ENCODE measurements around the gene LIN52. TPM values are rescaled to one million over a fixed set of nuclear protein-coding genes. Genes with fewer than 3 reads are reported as not detected.

LIN52 gene
- total RNA-seq, 2 donors from 2014 or later: 7.8 to 8.1 TPM

DNA sequence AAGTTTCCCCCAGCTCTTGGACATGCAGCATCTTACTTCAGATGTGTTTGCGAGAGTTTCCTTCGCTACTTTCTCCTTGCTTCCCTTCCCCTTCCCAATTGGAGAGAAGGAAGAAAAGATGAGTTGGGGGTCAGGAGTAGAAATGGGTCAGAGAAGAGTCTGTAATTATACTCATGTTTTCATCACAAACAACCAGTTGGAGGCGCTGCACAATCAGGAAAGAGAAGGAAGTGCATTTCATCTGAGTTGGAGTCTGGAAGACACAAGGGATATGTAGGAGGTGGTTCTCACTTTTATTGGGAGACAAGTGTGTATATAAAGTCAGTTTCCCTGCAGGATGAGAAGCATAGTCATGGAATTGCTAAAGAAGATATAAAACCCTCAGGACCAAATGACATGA is 123.2 kb downstream of the LIN52 start:
- no peaks in the 10 kb centered on the region for H3K27me3 ChIP-seq (replicated peaks; ENCODE audit: insufficient read depth)
- no peak for DNase-seq (ENCODE audit: low spot score)
- H3K9me3 ChIP-seq: no peaks in the 10 kb centered on the region
- H3K27ac ChIP-seq: no peak overlapping the region
- H3K4me3 ChIP-seq: no peak overlapping the region
- no peaks in the 10 kb centered on the region for H3K4me1 ChIP-seq (replicated peaks)
- H3K36me3 ChIP-seq: no peaks in the 10 kb centered on the region
- intact Hi-C loops (cut with DNase I): no loop called here
- no peak for TF ChIP-seq POLR2A (IDR thresholded peaks at IDR 0.05)
- no peak for TF ChIP-seq CTCF (IDR thresholded peaks at IDR 0.05)
- TF ChIP-seq POLR2AphosphoS5 (IDR thresholded peaks at IDR 0.05): no peak
- WGBS: 78% methylated on average over 3 of the region's 3 CpGs

DNA sequence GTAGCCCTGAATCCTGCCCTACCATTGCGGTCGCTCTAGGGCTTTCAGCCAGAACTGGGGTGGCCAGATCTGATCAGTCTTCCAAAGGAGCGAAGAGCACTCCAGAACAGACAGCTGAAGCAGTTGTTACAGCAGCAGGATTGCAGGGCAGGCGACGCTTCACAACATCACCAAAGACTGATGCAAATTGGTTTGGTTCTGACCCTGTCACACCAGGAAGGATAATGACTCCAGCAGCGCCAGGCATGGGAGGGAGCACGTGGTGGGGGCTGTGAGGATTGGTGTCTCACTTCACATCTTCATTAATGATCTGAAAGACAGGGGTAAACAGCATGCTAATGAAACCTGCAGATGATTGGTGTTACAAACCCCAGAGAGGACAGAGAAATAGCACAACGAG is 123.9 kb downstream of the LIN52 start:
- H3K27me3 ChIP-seq (replicated peaks; ENCODE audit: insufficient read depth): no peaks in the 10 kb centered on the region
- H3K9me3 ChIP-seq: no peaks in the 10 kb centered on the region
- H3K4me1 ChIP-seq (replicated peaks): no peaks in the 10 kb centered on the region
- no peak for DNase-seq (ENCODE audit: low spot score)
- H3K36me3 ChIP-seq: no peaks in the 10 kb centered on the region
- no peak overlapping the region for H3K27ac ChIP-seq
- intact Hi-C loops (cut with DNase I): no loop called here
- WGBS: 57% methylated on average over 8 of the region's 8 CpGs
- TF ChIP-seq CTCF (IDR thresholded peaks at IDR 0.05) (no peak), POLR2AphosphoS5 (IDR thresholded peaks at IDR 0.05) (no peak), POLR2A (IDR thresholded peaks at IDR 0.05) (no peak)
- H3K4me3 ChIP-seq: no peak overlapping the region

- no peak for DNase-seq (ENCODE audit: low spot score)
- 86% methylated on average over 6 of the region's 6 CpGs for WGBS
- H3K27ac ChIP-seq: no peak overlapping the region
- intact Hi-C loops (cut with DNase I): no loop called here
- H3K9me3 ChIP-seq: no peaks in the 10 kb centered on the region
- no peak overlapping the region for H3K4me3 ChIP-seq
- no peaks in the 10 kb centered on the region for H3K4me1 ChIP-seq (replicated peaks)
- no peaks in the 10 kb centered on the region for H3K36me3 ChIP-seq
- H3K27me3 ChIP-seq (replicated peaks; ENCODE audit: insufficient read depth): no peaks in the 10 kb centered on the region
- TF ChIP-seq POLR2A (IDR thresholded peaks at IDR 0.05) (no peak), CTCF (IDR thresholded peaks at IDR 0.05) (no peak), POLR2AphosphoS5 (IDR thresholded peaks at IDR 0.05) (no peak)
Measured at GRCh38 chr14:74211945-74212580, 127.3 kb downstream of the LIN52 start.

- no peak for DNase-seq (ENCODE audit: low spot score)
- H3K36me3 ChIP-seq: no peaks in the 10 kb centered on the region
- H3K9me3 ChIP-seq: no peaks in the 10 kb centered on the region
- no peak overlapping the region for H3K27ac ChIP-seq
- H3K4me3 ChIP-seq: no peak overlapping the region
- intact Hi-C loops (cut with DNase I): no loop called here
- H3K27me3 ChIP-seq (replicated peaks; ENCODE audit: insufficient read depth): no peaks in the 10 kb centered on the region
- H3K4me1 ChIP-seq (replicated peaks): no peaks in the 10 kb centered on the region
- 71% methylated on average over 21 of the region's 21 CpGs for WGBS
- TF ChIP-seq POLR2A (IDR thresholded peaks at IDR 0.05) (no peak), POLR2AphosphoS5 (IDR thresholded peaks at IDR 0.05) (no peak), CTCF (IDR thresholded peaks at IDR 0.05) (no peak)
Measured at GRCh38 chr14:74213907-74214803, 129.4 kb downstream of the LIN52 start.
